ENCODE results near the gene MCF2. TPM values are rescaled to one million over a fixed set of nuclear protein-coding genes. Genes with fewer than 3 reads are reported as not detected.
A peak's percentile ranks its signal among the peaks of the same experiment; 100 is the strongest.

MCF2 gene
- total RNA-seq, 1 experiment from 2014 or later: 2.7 TPM

DNA sequence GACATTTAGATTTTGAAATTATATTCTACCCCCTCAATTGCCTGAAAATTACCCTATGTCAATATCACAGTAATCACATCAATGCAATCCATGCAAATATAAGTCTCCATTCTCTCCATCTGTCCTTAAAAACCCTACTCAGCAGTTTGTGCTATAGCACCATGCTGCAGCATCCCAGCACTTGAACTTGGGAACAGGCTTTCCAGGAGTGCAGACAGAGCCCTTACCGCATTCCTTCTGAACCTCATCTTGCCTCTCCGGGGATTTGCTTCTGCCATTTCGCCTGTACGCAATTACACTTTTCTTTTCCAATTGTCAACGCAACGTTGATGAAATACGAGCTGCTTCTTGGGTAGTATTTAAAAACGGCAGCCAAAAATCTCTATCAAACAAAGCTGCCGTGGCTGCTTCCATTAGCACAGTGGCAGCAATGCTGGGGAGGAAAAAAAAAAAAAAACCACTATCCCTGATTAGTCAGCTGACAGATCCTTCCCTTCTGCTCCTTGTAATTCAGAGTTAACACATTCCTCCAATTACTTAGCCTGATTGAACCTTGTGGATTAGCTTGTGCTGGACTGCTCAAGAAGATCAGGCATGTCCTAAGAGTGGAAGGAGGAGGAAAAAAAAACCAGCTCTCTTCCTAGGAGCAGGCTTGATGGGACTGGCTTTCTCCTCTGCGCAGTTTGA is 65.6 kb downstream of the MCF2 start:
- ChIA-PET POLR2A (ENCODE audit: low non-redundant PET) (no interaction called here), CTCF (no interaction called here)
- DNase-seq (ENCODE audit: low spot score): peak; percentile 35
- intact Hi-C loops (cut with micrococcal nuclease; ENCODE audit: unreplicated experiment): no loop called here
- Histone ChIP-seq H3K9me3 (ENCODE audit: low read depth, low read length, poor library complexity, severe bottlenecking) (no peaks in the 10 kb centered on the region), H3K4me1 (ENCODE audit: insufficient read depth, low read length, poor library complexity, severe bottlenecking) (no peaks in the 10 kb centered on the region), H3K36me3 (ENCODE audit: insufficient read depth, low read length, poor library complexity, severe bottlenecking) (no peaks in the 10 kb centered on the region), H3K27me3 (replicated peaks; ENCODE audit: insufficient read depth, low read depth, low read length, poor library complexity) (no peaks in the 10 kb centered on the region), H3K4me3 (ENCODE audit: low read depth, low read length, poor library complexity, severe bottlenecking) (peak overlapping the region; percentile 32), H3K27ac (ENCODE audit: low read depth, low read length, poor library complexity, severe bottlenecking) (peak overlapping the region; percentile 4)
- no peak for TF ChIP-seq EZH2 (IDR thresholded peaks at IDR 0.05; ENCODE audit: borderline replicate concordance, low read depth, low read length, poor library complexity, severe bottlenecking)
- TF ChIP-seq, protein P1, sequence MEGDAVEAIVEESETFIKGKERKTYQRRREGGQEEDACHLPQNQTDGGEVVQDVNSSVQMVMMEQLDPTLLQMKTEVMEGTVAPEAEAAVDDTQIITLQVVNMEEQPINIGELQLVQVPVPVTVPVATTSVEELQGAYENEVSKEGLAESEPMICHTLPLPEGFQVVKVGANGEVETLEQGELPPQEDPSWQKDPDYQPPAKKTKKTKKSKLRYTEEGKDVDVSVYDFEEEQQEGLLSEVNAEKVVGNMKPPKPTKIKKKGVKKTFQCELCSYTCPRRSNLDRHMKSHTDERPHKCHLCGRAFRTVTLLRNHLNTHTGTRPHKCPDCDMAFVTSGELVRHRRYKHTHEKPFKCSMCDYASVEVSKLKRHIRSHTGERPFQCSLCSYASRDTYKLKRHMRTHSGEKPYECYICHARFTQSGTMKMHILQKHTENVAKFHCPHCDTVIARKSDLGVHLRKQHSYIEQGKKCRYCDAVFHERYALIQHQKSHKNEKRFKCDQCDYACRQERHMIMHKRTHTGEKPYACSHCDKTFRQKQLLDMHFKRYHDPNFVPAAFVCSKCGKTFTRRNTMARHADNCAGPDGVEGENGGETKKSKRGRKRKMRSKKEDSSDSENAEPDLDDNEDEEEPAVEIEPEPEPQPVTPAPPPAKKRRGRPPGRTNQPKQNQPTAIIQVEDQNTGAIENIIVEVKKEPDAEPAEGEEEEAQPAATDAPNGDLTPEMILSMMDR (conservative IDR thresholded peaks at IDR 0.05; ENCODE audit: low read depth, low read length): no peak
- no TSS peak for BruUV-seq (replicated peaks)

DNA sequence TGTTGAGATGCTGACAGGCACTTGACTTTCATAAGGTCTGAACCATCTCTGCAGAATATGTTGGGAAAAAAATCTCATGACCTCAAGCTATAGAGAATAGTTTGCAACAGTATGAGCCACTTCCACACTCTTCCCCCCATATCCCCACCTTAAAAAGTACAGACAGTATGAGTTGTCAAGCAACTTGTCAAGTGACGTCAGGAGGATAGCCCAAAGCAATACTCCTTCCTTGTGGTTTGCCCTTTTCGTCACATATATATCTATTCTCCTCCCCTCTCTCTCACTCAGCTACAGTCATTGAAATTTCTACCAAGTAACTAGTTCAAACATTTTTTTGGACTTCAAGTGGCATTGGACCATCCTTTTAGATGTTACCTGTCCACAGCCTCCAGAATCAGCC is 67.7 kb downstream of the MCF2 start:
- Histone ChIP-seq H3K27ac (ENCODE audit: low read depth, low read length, poor library complexity, severe bottlenecking) (no peak overlapping the region), H3K9me3 (ENCODE audit: low read depth, low read length, poor library complexity, severe bottlenecking) (no peaks in the 10 kb centered on the region), H3K27me3 (replicated peaks; ENCODE audit: insufficient read depth, low read depth, low read length, poor library complexity) (no peaks in the 10 kb centered on the region), H3K4me1 (ENCODE audit: insufficient read depth, low read length, poor library complexity, severe bottlenecking) (no peaks in the 10 kb centered on the region), H3K36me3 (ENCODE audit: insufficient read depth, low read length, poor library complexity, severe bottlenecking) (no peaks in the 10 kb centered on the region), H3K4me3 (ENCODE audit: low read depth, low read length, poor library complexity, severe bottlenecking) (no peak overlapping the region)
- intact Hi-C loops (cut with micrococcal nuclease; ENCODE audit: unreplicated experiment): no loop called here
- DNase-seq (ENCODE audit: low spot score): no peak
- POLR2A ChIA-PET (ENCODE audit: low non-redundant PET): no interaction called here
- TF ChIP-seq, protein P1 (conservative IDR thresholded peaks at IDR 0.05; ENCODE audit: low read depth, low read length): no peak
- TF ChIP-seq EZH2 (IDR thresholded peaks at IDR 0.05; ENCODE audit: borderline replicate concordance, low read depth, low read length, poor library complexity, severe bottlenecking): no peak
- no TSS peak for BruUV-seq (replicated peaks)
- CTCF ChIA-PET: no interaction called here

DNA sequence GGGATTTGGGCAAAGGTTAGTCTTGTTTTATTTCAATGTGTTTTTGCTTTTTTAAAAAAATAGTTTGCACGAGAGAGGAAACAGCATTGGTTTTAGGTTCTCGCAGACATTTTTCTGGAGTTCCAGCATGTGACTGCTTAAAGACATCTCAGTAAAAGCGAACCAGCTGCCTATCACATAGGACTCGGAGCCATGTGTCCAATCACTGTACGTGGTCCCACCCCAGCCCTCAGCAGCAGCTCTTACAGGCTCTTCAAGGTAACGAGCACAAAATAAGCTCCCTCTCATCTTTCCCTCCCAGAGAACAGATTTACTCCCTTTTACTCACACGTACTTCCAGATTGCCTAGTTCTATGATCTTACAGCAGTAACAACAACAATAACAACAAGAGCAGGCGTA is 68.7 kb downstream of the MCF2 start:
- Histone ChIP-seq H3K4me1 (ENCODE audit: insufficient read depth, low read length, poor library complexity, severe bottlenecking) (no peaks in the 10 kb centered on the region), H3K27me3 (replicated peaks; ENCODE audit: insufficient read depth, low read depth, low read length, poor library complexity) (no peaks in the 10 kb centered on the region), H3K4me3 (ENCODE audit: low read depth, low read length, poor library complexity, severe bottlenecking) (no peak overlapping the region), H3K36me3 (ENCODE audit: insufficient read depth, low read length, poor library complexity, severe bottlenecking) (no peaks in the 10 kb centered on the region), H3K27ac (ENCODE audit: low read depth, low read length, poor library complexity, severe bottlenecking) (no peak overlapping the region), H3K9me3 (ENCODE audit: low read depth, low read length, poor library complexity, severe bottlenecking) (no peaks in the 10 kb centered on the region)
- no TSS peak for BruUV-seq (replicated peaks)
- TF ChIP-seq, protein P1 (conservative IDR thresholded peaks at IDR 0.05; ENCODE audit: low read depth, low read length): no peak
- no peak for TF ChIP-seq EZH2 (IDR thresholded peaks at IDR 0.05; ENCODE audit: borderline replicate concordance, low read depth, low read length, poor library complexity, severe bottlenecking)
- DNase-seq (ENCODE audit: low spot score): no peak
- ChIA-PET POLR2A (ENCODE audit: low non-redundant PET) (interaction anchor here (0.6 kb wide), 1 partner anchor 11 kb away, joined by 5 read pairs; no protein-coding TSS in a partner anchor), CTCF (no interaction called here)
- intact Hi-C loops (cut with micrococcal nuclease; ENCODE audit: unreplicated experiment): no loop called here
